Upper lobe of right lung (tissue), 1 donor: ENCODE measurements around the gene PIP5KL1. TPM values are rescaled to one million over a fixed set of nuclear protein-coding genes. Genes with fewer than 3 reads are reported as not detected.
A peak's percentile ranks its signal among the peaks of the same experiment; 100 is the strongest.

Experiments
- ATAC-seq: fragments of 200-7000 bp; cut with Tn5 transposase; one replicate; pipeline ENCODE4 v1.9.1; 2020; ENCODE audit warnings: mild to moderate bottlenecking, moderate library complexity
- DNase-seq: peaks from one replicate; pipeline ENCODE4 v3.0.0-alpha.2; 2020
- H3K27ac ChIP-seq: fragments of 200-600 bp; one replicate; pipeline ENCODE4 v1.8.0; 2022
- H3K27me3 ChIP-seq: fragments of 200-600 bp; one replicate; pipeline ENCODE4 v1.8.0; 2022; ENCODE audit warnings: mild to moderate bottlenecking
- H3K36me3 ChIP-seq: fragments of 200-600 bp; one replicate; pipeline ENCODE4 v1.8.0; 2022
- H3K4me1 ChIP-seq: fragments of 200-600 bp; one replicate; pipeline ENCODE4 v1.8.0; 2022
- H3K4me3 ChIP-seq: fragments of 200-600 bp; one replicate; pipeline ENCODE4 v1.8.0; 2022; ENCODE audit warnings: mild to moderate bottlenecking
- H3K9me3 ChIP-seq: fragments of 200-600 bp; one replicate; pipeline ENCODE4 v1.8.0; 2022
- CTCF ChIP-seq: fragments of 200-600 bp; IDR thresholded peaks from one replicate; pipeline ENCODE4 v1.8.0; 2022; ENCODE audit warnings: antibody characterized with exemption
- intact Hi-C: fragments of 100-400 bp; cut with DNase I; formaldehyde crosslinking; loops from one replicate; pipeline ENCODE4 v1.11.0; 2022
- total RNA-seq: library from RNA; stranded (reverse); fragmentation: NEBNext Ultra II Directional; extraction: Animal tissue kit (Norgen Biotek cat#: 25700); gene quantifications from one replicate; pipeline ENCODE4 v1.2.1, GENCODE V29; 2021
- donor health status: DM: no; HTN: yes; CAD: no; lungs with severe emphysema.

The PIP5KL1 gene
- total RNA-seq, 1 donor from 2014 or later, result 3.5 TPM

- Histone ChIP-seq H3K27me3 (no peaks in the 10 kb centered on the region), H3K36me3 (no peaks in the 10 kb centered on the region), H3K9me3 (no peaks in the 10 kb centered on the region), H3K27ac (no peak overlapping the region), H3K4me1 (peaks cover 46% of the 10 kb centered on the region), H3K4me3 (no peak overlapping the region)
- TF ChIP-seq CTCF, result no peak
- intact Hi-C loops, result loop anchor here (5.0 to 10.0 kb wide), 2 partner anchors 186 to 333 kb away; partner anchors contain the start of gene TOR2A
- ATAC-seq (no peak), DNase-seq (no peak)
Measured at GRCh38 chr9:127920794-127921193, 9.8 kb downstream of the PIP5KL1 start.

- ATAC-seq (peak; percentile 74), DNase-seq (peak; percentile 92)
- Histone ChIP-seq H3K27ac (peak overlapping the region; percentile 47), H3K36me3 (no peaks in the 10 kb centered on the region), H3K27me3 (no peaks in the 10 kb centered on the region), H3K4me3 (no peak overlapping the region), H3K4me1 (peaks cover 57% of the 10 kb centered on the region), H3K9me3 (no peaks in the 10 kb centered on the region)
- intact Hi-C loops, result no loop called here
- no peak for TF ChIP-seq CTCF
Measured at GRCh38 chr9:127919253-127919815, 11.2 kb downstream of the PIP5KL1 start.

- intact Hi-C loops, result no loop called here
- ATAC-seq (no peak), DNase-seq (no peak)
- no peak for TF ChIP-seq CTCF
- H3K4me1 ChIP-seq, result peaks cover 57% of the 10 kb centered on the region
- peak overlapping the region; percentile 47 for H3K27ac ChIP-seq
- no peaks in the 10 kb centered on the region for H3K9me3 ChIP-seq
- no peaks in the 10 kb centered on the region for H3K27me3 ChIP-seq
- H3K36me3 ChIP-seq, result no peaks in the 10 kb centered on the region
- H3K4me3 ChIP-seq, result no peak overlapping the region
Measured at GRCh38 chr9:127918183-127919107, 12.1 kb downstream of the PIP5KL1 start.

- intact Hi-C loops, result no loop called here
- peak overlapping the region; percentile 47 for H3K27ac ChIP-seq
- ATAC-seq, result no peak
- DNase-seq, result no peak
- no peak for TF ChIP-seq CTCF
- H3K4me1 ChIP-seq, result peaks cover 57% of the 10 kb centered on the region
- H3K4me3 ChIP-seq, result peak overlapping the region; percentile 38
- H3K27me3 ChIP-seq, result no peaks in the 10 kb centered on the region
- H3K36me3 ChIP-seq, result peaks cover 7% of the 10 kb centered on the region
- no peaks in the 10 kb centered on the region for H3K9me3 ChIP-seq
Measured at GRCh38 chr9:127917603-127918002, 13.0 kb downstream of the PIP5KL1 start.

- no peak for TF ChIP-seq CTCF
- Histone ChIP-seq H3K27ac (peak within 1 kb of the TSS; percentile 47), H3K36me3 (peaks cover 14% of the 10 kb centered on the region), H3K27me3 (no peaks in the 10 kb centered on the region), H3K9me3 (no peaks in the 10 kb centered on the region), H3K4me1 (peaks cover 56% of the 10 kb centered on the region), H3K4me3 (peak within 1 kb of the TSS; percentile 77)
- DNase-seq (peak; percentile 98), ATAC-seq (peak; percentile 92)
- intact Hi-C loops, result no loop called here
Measured at GRCh38 chr9:127916720-127917581, 13.6 kb downstream of the PIP5KL1 start, which contains the start of gene ST6GALNAC4. Gene ST6GALNAC4, minus strand, starts transcription at chr9:127917041. Its CDS starts 622 bp downstream, at chr9:127916419.
